Lower leg skin (tissue), 3 donors: ENCODE results near the gene ZC3H7A.

Source experiments
- POLR2A ChIP-seq, 2 donors: fragments of 450-650 bp; IDR thresholded peaks; one replicate each; pipeline ENCODE4 v1.6.1; 2016 to 2017; ENCODE audit warnings: antibody characterized with exemption in 2 of 2, mild to moderate bottlenecking in 1 of 2, moderate library complexity in 1 of 2
- TF ChIP-seq, protein P1 (sequence below), 3 donors: fragments of 450-650 bp; IDR thresholded peaks; one replicate each; pipeline ENCODE4 v1.5.1; 2016; ENCODE audit warnings: antibody characterized with exemption in 3 of 3, mild to moderate bottlenecking in 3 of 3, moderate library complexity in 2 of 3

- no peak for TF ChIP-seq POLR2A (IDR thresholded peaks at IDR 0.05)
- TF ChIP-seq, protein P1, sequence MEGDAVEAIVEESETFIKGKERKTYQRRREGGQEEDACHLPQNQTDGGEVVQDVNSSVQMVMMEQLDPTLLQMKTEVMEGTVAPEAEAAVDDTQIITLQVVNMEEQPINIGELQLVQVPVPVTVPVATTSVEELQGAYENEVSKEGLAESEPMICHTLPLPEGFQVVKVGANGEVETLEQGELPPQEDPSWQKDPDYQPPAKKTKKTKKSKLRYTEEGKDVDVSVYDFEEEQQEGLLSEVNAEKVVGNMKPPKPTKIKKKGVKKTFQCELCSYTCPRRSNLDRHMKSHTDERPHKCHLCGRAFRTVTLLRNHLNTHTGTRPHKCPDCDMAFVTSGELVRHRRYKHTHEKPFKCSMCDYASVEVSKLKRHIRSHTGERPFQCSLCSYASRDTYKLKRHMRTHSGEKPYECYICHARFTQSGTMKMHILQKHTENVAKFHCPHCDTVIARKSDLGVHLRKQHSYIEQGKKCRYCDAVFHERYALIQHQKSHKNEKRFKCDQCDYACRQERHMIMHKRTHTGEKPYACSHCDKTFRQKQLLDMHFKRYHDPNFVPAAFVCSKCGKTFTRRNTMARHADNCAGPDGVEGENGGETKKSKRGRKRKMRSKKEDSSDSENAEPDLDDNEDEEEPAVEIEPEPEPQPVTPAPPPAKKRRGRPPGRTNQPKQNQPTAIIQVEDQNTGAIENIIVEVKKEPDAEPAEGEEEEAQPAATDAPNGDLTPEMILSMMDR (IDR thresholded peaks at IDR 0.05), result no peak
Measured at GRCh38 chr16:11843206-11843605, 46.1 kb upstream of the ZC3H7A start.
